Hypothalamus (tissue), 51 donors: Measurements from ENCODE around the gene RPL22L1.
"Not testable (repeated sequence)": the region's sequence is repeated elsewhere in the genome, so short reads cannot be mapped to it uniquely, and the experiment has no call there.

Experiments used
- DNase-seq, 51 donors: peaks; one replicate each; lab custom pipeline; 2025; lab: John Stamatoyannopoulos, UW

RPL22L1 gene

GRCh38 chr3:170869645-170870593 is at the start of gene RPL22L1:
Gene RPL22L1 (minus strand): TSS chr3:170870195. CDS start chr3:170870167, 28 bp downstream.
- DNase-seq, result no peak

- no peak for DNase-seq
These were observed 48.7 kb upstream of the RPL22L1 start for GRCh38 chr3:170918715-170919114.

- DNase-seq, result no peak
These were observed 44.7 kb upstream of the RPL22L1 start for GRCh38 chr3:170914690-170915089.

GRCh38 chr3:170914212-170914611 is 44.2 kb upstream of the RPL22L1 start:
- DNase-seq, result no peak

- DNase-seq, result no peak
These were observed 41.1 kb upstream of the RPL22L1 start for GRCh38 chr3:170911051-170911450.

- no peak for DNase-seq
These were observed 40.5 kb upstream of the RPL22L1 start for GRCh38 chr3:170910542-170910941.

- DNase-seq, result peak in 1 of 51 donors; percentile 9
These were observed 39.3 kb upstream of the RPL22L1 start for GRCh38 chr3:170909129-170909903.

GRCh38 chr3:170908235-170909116 is 38.5 kb upstream of the RPL22L1 start, which contains the start of gene EIF5A2:
Gene EIF5A2 (minus strand): TSS chr3:170908637. CDS start chr3:170907806, 831 bp downstream.
- peak; percentile 21 to 95 (median 86) for DNase-seq

- peak in 5 of 51 donors; percentile 0 to 36 (median 9) for DNase-seq
These were observed 37.7 kb upstream of the RPL22L1 start for GRCh38 chr3:170907637-170908234.

GRCh38 chr3:170905862-170906261 is 35.9 kb upstream of the RPL22L1 start:
- DNase-seq, result no peak

GRCh38 chr3:170903123-170903522 is 33.1 kb upstream of the RPL22L1 start:
- DNase-seq, result no peak

- DNase-seq, result no peak
These were observed 29.5 kb upstream of the RPL22L1 start for GRCh38 chr3:170899455-170899854.

GRCh38 chr3:170897978-170898377 is 28.0 kb upstream of the RPL22L1 start:
- DNase-seq, result no peak

GRCh38 chr3:170897199-170897598 is 27.2 kb upstream of the RPL22L1 start:
- not testable (repeated sequence) for DNase-seq

- no peak for DNase-seq
These were observed 26.8 kb upstream of the RPL22L1 start for GRCh38 chr3:170896781-170897180.

- not testable (repeated sequence) for DNase-seq
These were observed 26.3 kb upstream of the RPL22L1 start for GRCh38 chr3:170896333-170896732.

- DNase-seq, result no peak
These were observed 23.9 kb upstream of the RPL22L1 start for GRCh38 chr3:170893895-170894294.

- DNase-seq, result no peak
These were observed 19.6 kb upstream of the RPL22L1 start for GRCh38 chr3:170889630-170890029.

- DNase-seq, result no peak
These were observed 19.1 kb upstream of the RPL22L1 start for GRCh38 chr3:170889132-170889531.
